ENCODE data around the gene PRKAA2. TPM values are rescaled to one million over a fixed set of nuclear protein-coding genes. Genes with fewer than 3 reads are reported as not detected.
A peak's percentile ranks its signal among the peaks of the same experiment; 100 is the strongest.
"Not testable (repeated sequence)": the region's sequence is repeated elsewhere in the genome, so short reads cannot be mapped to it uniquely, and the experiment has no call there.

Gene PRKAA2
- total RNA-seq = 10.6 TPM

DNA sequence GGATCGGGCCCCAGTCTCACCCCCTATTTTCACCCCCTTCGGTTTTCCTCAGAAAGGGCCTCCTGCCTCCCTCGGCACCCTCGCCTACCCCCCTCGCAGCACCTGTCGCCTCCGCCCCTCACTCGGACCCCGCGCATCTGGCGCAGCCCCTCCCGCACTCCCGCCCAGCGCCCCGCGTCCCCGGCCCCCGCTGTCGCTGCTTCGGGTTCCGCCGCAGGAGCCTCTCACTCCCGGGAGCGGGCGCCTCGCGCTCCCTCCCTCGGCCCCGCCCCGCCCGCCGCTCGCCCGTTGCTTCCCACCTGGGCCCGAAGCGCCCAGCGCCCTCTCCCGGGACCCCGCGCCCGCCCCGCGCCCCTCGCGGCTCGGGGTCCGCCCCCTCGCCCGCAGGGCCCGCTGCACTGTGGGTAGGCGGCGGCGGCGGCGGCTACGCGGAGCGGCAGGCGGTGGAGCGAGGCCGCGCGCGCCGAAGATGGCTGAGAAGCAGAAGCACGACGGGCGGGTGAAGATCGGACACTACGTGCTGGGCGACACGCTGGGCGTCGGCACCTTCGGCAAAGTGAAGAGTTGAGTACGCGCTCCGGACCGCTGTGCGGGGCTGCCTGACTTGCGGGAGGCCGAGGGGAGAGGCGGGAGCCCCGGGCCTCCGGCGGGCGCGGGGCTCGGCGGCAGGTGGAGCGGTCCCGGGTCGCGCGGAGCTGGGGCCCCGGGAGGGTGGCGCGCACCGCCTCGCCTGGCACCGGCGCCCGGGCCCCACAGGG, at the start of gene PRKAA2:
TSS of gene PRKAA2 (plus strand) at position 396 of the 758 bp plus-strand sequence. CDS start at position 470, 74 bp downstream.
- DNase-seq = no peak

DNA sequence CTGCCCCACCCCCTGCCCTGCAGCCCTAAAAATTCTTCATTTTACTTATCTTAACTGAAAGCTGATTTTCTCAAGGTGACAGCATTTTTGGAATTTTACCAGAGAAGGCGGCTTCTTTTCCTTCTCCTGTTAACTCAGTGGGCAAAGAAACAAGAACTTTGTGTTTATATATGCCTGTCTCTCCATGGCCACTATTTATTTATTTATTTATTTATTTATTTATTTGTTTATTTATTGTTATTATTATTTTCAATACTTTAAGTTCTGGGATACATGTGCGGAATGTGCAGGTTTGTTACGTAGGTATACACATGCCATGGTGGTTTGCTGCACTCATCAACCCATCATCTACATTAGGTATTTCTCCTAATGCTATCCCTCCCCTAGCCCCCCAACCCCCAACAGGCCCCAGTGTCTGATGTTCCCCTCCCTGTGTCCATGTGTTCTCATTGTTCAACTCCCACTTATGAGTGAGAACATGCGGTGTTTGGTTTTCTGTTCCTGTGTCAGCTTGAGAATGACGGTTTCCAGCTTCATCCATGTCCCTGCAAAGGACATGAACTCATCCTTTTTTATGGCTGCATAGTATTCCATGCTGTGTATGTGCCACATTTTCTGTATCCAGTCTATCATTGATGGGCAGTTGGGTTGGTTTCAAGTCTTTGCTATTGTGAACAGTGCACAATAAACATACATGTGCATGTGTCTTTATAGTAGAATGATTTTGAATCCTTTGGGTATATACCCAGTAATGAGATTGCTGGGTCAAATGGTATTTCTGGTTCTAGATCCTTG, 49.5 kb upstream of the PRKAA2 start:
- not testable (repeated sequence) for DNase-seq

DNA sequence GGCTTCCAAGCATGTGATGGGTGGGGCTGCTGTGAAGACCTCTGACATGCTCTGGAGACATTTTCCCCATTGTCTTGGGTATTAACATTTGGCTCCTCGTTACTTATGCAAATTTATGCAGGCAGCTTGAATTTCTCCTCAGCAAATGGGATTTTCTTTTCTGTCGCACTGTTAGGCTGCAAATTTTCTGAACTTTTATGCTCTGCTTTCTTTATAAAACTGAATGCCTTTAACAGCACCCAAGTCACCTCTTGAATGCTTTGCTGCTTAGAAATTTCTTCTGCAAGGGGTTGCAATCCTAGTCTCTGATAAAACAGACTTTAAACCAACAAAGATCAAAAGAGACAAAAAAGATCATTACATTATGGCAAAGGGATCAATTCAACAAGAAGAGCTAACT, 35.0 kb upstream of the PRKAA2 start:
- not testable (repeated sequence) for DNase-seq

DNA sequence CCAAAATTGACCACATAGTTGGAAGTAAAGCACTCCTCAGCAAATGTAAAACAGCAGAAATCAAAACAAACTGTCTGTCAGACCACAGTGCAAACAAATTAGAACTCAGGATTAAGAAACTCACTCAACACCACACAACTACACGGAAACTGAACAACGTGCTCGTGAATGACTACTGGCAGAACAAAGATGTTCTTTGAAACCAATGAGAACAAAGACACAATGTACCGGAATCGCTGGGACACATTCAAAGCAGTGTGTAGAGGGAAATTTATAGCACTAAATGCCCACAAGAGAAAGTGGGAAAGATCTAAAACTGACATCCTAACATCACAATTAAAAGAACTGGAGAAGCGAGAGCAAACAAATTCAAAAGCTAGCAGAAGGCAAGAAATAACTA, 34.3 kb upstream of the PRKAA2 start:
- DNase-seq = not testable (repeated sequence)

DNA sequence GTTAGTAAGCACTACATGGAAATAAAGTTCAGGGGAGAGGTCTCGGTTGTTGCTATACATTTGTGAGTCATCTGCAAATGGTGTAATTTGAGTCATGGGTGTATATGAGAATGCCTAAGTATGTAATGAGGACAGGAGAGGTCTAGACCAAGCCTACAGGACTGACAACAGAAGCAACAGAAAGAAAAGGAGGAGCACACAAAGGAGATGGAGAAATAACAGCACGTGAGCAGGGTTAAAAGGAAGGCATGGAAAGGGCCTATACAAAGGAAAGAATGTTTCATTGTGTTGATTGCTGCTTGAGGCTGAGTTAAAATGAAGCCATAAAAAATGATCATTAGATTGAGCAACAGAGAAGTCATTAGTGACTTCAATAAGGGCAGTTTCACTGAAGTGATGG, 28.0 kb upstream of the PRKAA2 start:
- DNase-seq = no peak

DNA sequence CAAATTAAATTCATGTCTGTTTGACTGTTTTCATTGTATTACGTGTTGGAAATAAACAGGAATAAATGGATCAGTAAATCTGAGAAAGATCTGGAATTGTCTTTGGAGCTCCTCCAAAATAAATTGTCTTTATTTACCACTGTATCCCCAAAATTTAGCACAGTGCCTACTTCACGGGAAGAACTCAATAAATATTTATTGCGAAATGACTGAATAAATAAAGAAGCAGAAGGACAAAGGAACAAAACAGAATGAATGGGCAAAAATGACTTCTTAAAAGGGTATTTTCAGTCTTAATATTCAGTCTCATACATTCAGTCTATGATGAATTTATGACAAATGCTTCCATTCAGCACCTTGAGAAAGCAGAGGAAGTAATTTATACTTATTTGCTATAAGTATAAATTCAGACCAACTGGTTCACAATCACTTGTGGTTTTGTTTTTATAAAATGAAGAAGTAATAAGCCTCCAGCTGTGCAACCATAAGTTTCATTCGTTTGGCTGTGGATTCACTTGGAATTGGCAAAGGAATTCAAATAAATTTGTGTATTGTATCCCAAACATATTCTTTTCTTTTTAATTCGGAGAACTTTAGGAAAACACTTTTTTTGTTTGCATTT, 19.2 kb upstream of the PRKAA2 start:
- no peak for DNase-seq

DNA sequence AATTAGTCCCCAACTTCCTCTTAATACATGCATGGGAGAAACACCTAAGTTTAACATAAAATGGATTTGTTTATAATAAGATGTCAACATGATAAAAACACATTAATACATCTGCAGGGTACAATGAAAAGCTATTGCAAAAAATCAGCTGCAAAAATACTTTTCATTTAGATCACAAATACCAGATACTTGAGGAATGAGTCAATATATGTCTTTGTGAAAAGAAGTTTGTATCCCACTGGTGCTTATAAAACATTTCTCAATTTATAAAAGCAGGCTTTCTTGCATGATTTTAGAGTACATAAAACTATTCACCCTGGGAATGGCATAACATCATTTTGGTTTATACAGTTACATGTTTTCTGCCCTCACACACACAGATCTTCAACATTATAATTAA, 18.6 kb upstream of the PRKAA2 start:
- DNase-seq = peak; percentile 1

DNA sequence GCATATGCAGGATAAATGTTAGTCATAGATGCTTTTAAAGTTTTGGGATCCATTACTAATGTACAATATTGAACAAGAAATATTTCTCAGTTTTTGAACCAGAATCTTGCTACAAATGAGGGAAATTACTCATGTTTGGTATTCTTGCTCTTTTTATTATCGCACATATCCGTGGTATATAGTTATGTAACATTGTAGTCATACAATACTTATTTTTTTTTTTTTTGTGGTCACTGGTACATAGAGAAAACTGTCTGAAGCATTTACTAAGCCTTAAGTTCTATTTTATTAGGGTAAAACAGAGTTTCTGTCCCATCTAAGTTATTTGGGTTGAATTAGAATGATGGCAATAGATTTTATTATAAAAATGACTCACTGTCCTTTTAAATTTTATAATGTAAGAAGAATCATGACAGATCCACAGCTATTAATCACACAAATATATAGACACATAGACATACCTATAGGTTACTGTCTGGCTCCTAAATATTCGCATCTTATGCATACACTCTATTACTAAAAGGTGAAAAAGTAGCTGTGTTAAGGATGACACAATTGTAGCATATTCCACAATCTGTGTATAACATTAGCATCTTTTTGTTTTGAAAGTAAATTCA, 18.0 kb upstream of the PRKAA2 start:
- no peak for DNase-seq

DNA sequence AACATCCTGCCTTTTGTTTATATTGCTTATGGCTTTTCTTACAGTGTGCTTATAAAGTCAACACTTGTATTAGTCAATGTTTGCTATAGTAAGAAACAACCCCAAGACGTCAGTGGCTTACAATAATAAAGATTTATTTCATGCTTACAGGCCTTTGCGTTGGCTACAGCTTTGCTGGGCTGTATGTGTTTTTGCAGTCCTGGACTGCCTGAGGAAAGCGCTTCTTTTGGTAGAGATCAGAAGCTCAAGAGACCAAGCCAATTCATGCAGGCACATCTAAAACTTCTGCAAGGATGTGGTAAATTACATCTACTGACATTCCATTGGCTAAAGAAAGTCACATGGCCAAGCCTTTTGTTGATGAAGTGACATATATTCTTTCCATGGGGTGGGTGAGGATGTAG, 17.5 kb upstream of the PRKAA2 start:
- DNase-seq = no peak

DNA sequence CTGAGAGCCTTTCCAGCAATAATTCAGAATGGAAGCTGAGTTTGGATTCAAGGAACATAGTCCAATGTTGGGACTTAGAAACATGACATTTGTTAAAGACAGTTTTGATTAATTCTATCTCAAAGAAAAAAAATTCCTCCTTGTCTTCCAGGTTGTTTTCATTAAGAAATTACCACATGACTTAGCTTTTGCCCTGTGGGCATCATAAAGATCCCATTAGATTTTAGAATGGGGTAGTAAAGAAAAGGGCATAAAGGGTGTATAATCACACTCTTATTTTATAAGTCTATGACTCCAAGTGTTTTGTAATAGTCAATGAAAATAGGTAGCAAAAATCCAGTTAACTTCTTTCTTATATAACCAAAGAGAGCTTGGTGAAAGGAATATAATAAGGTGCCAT, 14.3 kb upstream of the PRKAA2 start:
- DNase-seq = no peak

DNA sequence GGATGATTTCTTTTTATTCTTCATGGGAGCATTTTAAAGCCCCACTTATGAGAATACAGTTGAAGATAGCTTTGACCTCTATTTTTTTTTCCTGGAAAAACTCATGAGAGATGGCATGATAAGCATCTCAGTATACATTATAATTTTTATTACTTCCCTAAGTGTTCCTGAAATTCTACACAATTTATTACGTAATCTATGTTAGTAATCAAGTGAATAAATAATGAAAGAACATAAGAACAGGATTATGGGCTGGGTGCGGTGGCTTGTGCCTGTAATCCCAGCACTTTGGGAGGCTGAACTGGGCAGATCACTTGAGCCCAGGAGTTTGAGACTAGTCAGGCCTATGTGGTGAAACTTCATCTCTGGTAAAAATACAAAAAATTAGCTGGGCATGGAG, 13.2 kb upstream of the PRKAA2 start:
- no peak for DNase-seq

DNA sequence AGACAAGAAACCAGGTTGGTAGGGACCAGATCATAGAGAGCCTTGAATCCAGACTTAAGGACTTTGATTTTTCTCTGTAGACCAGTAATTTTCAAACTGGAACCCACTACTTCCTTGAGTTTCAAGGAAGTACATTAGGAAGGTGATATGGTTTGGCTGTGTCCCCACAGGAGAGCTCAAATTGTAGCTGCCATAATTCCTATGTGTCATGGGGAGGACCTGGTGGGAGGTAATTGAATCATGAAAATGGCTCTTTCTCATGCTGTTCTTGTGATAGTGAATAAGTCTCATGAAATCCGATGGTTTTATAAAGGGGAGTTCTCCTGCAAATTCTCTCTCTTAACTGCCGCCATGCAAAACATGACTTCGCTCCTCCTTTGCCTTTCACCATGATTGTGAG, 10.1 kb upstream of the PRKAA2 start:
- DNase-seq = no peak

DNA sequence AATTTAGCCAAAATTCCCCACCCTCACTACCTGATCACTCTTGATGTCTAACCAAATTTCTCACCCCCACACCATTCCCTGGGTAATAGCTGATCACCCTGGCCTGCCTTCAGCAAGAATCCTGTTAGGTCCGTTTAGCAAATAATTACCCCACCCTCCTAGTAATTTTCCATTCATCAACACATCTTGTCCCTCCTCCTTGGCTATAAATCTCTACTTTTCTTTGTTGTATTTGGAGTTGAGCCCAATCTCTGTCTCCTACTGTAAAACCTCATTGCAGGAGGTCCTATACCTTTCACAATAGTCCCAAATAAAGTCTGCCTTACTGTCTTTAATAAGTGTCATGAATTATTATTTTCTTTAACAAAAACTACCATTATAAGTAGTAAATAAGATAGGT, 6.9 kb upstream of the PRKAA2 start:
- no peak for DNase-seq

DNA sequence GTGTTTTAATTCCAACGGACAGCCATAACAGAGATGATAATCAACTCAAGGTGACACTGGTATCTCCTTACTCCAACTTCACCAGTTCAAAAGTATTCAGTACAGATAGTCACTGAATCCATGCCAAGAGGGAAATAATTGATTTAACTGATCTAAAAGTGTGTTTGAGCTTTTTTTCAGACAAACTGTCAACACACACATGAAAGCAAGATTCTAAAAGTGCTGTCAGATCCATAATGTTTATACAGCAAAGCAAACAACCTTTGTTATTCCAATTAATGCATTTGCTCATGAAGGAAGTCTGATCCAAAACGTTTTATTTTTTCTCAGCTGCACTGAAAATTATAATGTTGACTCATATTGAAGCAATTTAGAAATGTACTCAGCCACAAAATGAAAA, 5.9 kb upstream of the PRKAA2 start:
- DNase-seq = no peak

DNA sequence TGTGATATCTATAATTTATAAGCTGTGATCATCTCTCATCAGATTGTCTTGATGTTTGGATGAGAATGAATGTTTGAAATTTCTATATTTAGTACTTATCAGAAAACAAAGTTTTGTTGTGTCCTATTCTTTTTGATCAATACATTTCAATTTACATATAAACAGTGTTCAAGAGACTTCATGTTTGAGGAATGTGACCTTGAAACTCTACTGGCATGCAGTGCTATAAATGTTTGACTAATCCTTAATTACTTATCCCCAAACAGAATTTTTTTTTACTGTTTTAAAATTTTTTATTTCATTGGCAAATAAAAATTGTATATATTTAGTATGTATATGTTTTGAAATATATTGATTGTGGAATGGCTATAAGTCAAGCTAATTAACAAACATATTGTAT, 1.5 kb upstream of the PRKAA2 start:
- no peak for DNase-seq

DNA sequence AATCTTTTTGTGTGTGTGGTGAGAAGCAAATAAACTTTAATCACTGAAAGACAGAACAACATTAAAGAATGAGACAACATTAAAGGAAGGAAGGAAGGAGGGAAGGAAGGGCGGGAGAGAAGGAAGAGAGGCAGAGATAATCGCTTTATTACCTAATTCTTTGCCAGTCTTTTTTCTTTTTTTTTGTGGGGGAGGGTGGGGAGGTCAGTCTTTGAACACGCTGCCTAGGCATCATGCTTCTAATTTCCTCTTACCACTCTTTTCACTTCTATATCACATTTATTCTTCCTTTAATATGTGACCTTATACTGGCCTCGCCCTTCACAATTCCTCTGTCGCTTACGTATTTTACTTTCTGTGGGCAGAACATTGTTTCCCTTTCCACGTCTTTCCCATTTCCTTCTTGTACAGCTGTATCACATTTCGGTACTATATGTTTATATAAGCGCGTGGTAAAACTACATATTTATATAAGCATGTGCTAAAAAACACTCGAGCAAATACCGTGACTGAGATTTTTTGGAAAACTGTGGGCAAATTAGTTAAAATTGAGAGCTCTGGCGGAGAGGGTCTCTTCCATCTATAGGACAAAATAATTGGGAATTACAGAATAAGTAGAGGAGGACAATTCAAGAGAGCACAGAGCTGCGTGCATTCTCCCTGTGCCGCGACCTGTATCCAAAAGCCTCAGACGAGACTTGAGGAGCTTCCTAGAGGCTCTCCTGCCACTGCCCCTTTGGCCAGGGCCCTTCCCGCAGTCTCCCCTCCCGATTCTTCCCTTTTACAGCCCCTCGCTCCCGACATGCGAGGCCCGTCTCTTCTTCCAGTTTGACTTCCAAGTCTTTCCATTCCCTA, 823 bp upstream of the PRKAA2 start:
- DNase-seq = peak; percentile 7

DNA sequence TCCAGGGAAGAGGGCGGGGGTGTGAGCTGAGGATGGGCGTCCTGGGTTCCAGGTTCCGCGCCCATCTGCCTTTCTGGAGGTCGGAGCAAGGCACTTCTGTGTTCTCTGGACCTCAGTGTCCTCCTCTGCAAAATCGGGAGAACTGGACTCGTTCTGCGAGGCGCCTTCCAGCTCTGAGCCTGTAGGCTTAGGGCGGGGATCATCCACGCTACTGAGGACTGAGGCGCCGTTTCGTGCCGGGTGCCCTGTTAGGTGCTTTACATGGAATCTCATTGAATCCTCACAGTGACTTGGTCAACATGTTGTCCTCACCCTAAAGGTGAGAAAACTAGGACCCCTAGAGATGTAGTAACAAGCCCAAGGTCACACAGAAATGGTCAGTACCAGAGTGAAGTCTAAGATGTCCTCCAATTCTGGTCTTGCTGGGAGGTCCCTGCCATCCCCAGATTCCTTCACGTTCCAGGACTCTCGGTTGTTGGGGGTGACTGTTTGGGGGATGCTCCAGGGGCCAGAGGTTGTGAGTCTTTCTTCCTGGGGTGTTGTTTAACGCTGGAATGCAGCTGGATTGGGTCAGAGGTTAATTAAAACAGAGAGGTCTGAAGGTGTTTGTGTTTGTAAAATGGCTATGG, 677 bp downstream of the PRKAA2 start:
- DNase-seq = no peak

DNA sequence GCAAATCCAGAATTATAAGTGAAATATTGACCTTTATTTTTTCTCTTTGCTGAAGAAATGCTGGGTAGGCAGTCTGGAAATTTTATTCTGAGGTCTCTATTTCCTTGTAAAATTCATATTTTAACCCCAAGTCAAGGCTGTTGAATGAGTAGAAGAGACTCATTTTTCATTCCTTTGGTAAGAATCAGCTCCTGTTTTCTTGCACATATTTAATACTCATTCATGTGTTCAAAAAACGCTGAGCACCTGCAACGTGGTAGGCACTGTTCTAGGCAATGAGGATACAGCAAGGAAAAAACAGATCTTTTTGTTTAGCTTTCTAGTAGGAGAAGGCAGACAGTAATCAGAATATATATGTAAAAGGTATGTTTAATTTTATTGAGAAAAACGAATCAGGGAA, 1.5 kb downstream of the PRKAA2 start:
- DNase-seq = no peak

DNA sequence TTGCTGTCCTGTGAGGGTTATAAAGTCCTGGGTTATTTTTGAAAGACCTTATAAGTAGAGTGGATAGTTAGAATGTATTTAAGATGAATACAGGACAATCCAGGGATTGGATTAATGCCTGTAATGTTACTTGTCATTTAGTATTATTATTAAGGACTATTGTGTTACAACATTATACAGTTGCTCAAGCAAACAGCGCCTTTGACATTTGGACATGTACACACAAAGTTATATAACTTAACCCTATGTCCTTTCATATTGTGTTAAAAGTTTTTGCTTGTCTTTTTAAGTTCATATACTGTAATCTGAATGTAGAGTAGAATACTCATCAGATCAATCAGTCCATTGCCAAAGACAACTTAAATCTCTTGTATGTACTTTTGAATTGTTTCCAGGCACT, 2.0 kb downstream of the PRKAA2 start:
- DNase-seq = no peak

DNA sequence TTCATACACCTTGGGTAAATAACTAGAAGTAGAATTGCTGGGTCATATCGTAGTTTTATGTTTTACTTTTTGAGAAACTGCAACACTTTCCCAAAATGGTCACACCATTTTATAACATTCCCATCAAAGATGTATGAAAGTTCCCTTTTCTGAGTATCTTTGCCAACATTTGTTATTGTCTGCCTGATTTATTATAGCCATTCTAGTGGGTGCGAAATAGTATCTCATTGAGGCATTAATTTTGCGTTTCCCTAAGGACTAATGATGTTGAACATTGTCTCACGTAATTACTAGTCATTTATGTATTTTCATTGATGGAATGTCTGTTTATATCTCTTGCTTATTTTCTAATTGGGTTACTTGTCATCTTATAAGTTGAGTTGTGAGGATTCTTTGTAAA, 3.4 kb downstream of the PRKAA2 start:
- no peak for DNase-seq

DNA sequence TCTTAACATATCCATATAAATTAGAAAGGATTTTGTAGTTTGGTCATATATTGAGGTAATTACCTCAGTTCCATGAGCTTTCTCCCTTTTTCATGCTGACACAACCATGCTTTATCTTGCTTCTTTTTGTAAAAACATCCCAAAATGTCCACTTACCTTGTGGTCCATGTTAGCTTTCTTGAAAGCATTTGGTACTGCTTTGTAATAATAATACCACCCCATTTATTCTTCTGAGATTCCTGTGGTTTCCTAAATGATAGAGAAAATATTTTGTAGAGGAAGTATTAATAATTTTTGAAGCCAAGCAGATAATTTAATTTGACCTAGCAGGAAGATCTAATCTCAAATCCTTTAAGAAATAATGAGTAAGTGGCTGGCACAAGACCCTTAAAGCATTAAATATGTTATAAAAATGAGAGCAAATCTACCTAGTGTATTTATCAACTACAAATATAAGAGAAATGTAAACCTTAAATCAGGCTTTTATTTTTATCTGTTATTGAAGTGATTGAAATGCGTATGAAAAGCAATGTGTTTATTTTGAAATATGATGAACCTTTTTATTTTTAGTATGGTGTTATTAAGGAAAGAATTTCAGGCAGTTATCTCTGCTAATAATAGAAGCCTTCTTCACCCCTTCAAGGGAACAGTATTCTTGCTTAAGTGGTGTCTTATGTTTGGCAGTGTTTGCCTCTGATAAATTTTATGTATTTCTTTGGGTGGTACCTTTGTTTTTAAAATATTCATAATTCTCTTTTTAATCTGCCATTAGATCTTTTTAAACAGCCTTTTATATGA, 9.2 kb downstream of the PRKAA2 start:
- DNase-seq = no peak
